Stomach (tissue), 9 donors: ENCODE data around the gene RFC5. TPM values are rescaled to one million over a fixed set of nuclear protein-coding genes. Genes with fewer than 3 reads are reported as not detected.

Experiments
- DNase-seq, 2 donors: peaks; one replicate each; pipeline versions ENCODE4 v3.0.0 to v3.0.0-alpha.2; 2013 to 2019
- H3K27ac ChIP-seq, 5 donors: fragments of 200-600 bp in 4 of 5; sonication (generic) in 4 of 5; one replicate each; pipeline ENCODE4 v1.5.1; 2013 to 2019; ENCODE audit warnings: mild to moderate bottlenecking in 1 of 5, moderate library complexity in 1 of 5
- H3K27me3 ChIP-seq, 3 donors: fragments of 200-600 bp; sonication (generic); one replicate each; pipeline ENCODE4 v1.5.1; 2017 to 2019; ENCODE audit warnings: mixed run types in 1 of 3
- H3K36me3 ChIP-seq, 4 donors: fragments of 200-600 bp; sonication (generic); 1 replicate in 3 of 4; 2 replicates in 1 of 4; pipeline ENCODE4 v1.5.1; 2016 to 2019
- H3K4me1 ChIP-seq, 4 donors: fragments of 200-600 bp; sonication (generic); one replicate each; pipeline ENCODE4 v1.5.1; 2016 to 2019
- H3K4me3 ChIP-seq, 4 donors: fragments of 200-600 bp; sonication (generic) in 3 of 4; one replicate each; pipeline ENCODE4 v1.5.1; 2016 to 2019; ENCODE audit warnings: mild to moderate bottlenecking in 1 of 4
- H3K9me3 ChIP-seq, 4 donors: fragments of 200-600 bp; sonication (generic); one replicate each; pipeline ENCODE4 v1.5.1; 2016 to 2019
- CTCF ChIP-seq, 7 experiments: fragments of 450-650 bp in 4 of 7; fragments of 200-600 bp in 3 of 7; sonication (generic) in 3 of 7; IDR thresholded peaks; one replicate each; pipeline ENCODE4 v1.5.1; 2016 to 2019; ENCODE audit warnings: antibody characterized with exemption in 7 of 7, control low read depth in 2 of 7, mild to moderate bottlenecking in 1 of 7
- EP300 ChIP-seq: sonication (generic); formaldehyde crosslinking; IDR thresholded peaks from one replicate; pipeline ENCODE4 v1.6.1; 2017; ENCODE audit warnings: antibody characterized with exemption
- POLR2A ChIP-seq, 4 donors: fragments of 450-650 bp; IDR thresholded peaks; one replicate each; pipeline ENCODE4 v1.6.1; 2016; ENCODE audit warnings: antibody characterized with exemption in 4 of 4, control low read depth in 2 of 4, mild to moderate bottlenecking in 1 of 4, moderate library complexity in 1 of 4
- POLR2AphosphoS5 ChIP-seq, 3 donors: sonication (generic); formaldehyde crosslinking; IDR thresholded peaks; one replicate each; pipeline ENCODE4 v1.6.1; 2016; ENCODE audit warnings: antibody characterized with exemption in 3 of 3
- WGBS, 5 donors: extraction: QIAGEN DNeasy Blood & Tissue Kit in 3 of 5; methylation state at CpG; one replicate each; pipeline versions ENCODE4 v1.1.5 to v1.1.7; 2013 to 2018; 5-methylcytosine and 5-hydroxymethylcytosine counted together
- intact Hi-C: fragments of 100-400 bp; cut with DNase I; formaldehyde crosslinking; loops from one replicate; pipeline ENCODE4 v1.15.1; 2023; ENCODE audit warnings: low total_unique reads
- polyA plus RNA-seq, 3 donors: library from polyadenylated mRNA; stranded (reverse); fragments of 200-250 nt; gene quantifications; one replicate each; pipeline ENCODE4 v1.2.3, GENCODE V29; 2013
- total RNA-seq, 5 donors: library from RNA; depleted of rRNA; stranded (reverse); fragments of >200 nt; gene quantifications; one replicate each; pipeline versions ENCODE4 v1.1.0 to v1.2.3, GENCODE V29; 2014 to 2016
- donor health status: healthy with polysubstance abuse.
- donor health status: Bipolar disorder and iron deficiency.
- donor health status: healthy.

RFC5 gene
- total and polyA plus RNA-seq, 8 donors: 1.3 to 238 (median 10.7) TPM; not detected in 1

GRCh38 chr12:118038137-118038536 is 21.6 kb downstream of the RFC5 start:
- H3K4me3 ChIP-seq: no peak overlapping the region
- DNase-seq: no peak
- H3K4me1 ChIP-seq: peaks cover 0 to 16% (median 7%) of the 10 kb centered on the region in 4 donors
- H3K27ac ChIP-seq: no peak overlapping the region
- peaks cover 83 to 100% (median 100%) of the 10 kb centered on the region in 4 donors for H3K36me3 ChIP-seq
- TF ChIP-seq CTCF (IDR thresholded peaks at IDR 0.05) (no peak), POLR2A (IDR thresholded peaks at IDR 0.05) (no peak), POLR2AphosphoS5 (IDR thresholded peaks at IDR 0.05) (no peak), EP300 (no peak)
- intact Hi-C loops: loop anchor here (10.0 kb wide), 1 partner anchor 163 kb away; no protein-coding TSS in a partner anchor
- H3K9me3 ChIP-seq: no peaks in the 10 kb centered on the region
- 61 to 73% (median 64%) methylated on average over 6 of the region's 6 CpGs for WGBS, 5 donors
- H3K27me3 ChIP-seq: no peaks in the 10 kb centered on the region

- no peak overlapping the region for H3K4me3 ChIP-seq
- TF ChIP-seq POLR2A (IDR thresholded peaks at IDR 0.05) (no peak), CTCF (IDR thresholded peaks at IDR 0.05) (no peak), POLR2AphosphoS5 (IDR thresholded peaks at IDR 0.05) (no peak), EP300 (no peak)
- 87 to 97% (median 93%) methylated on average over 4 of the region's 4 CpGs for WGBS, 5 donors
- H3K4me1 ChIP-seq: no peaks in the 10 kb centered on the region
- intact Hi-C loops: no loop called here
- H3K27me3 ChIP-seq: no peaks in the 10 kb centered on the region
- peaks cover 59 to 100% (median 96%) of the 10 kb centered on the region in 4 donors for H3K36me3 ChIP-seq
- no peaks in the 10 kb centered on the region for H3K9me3 ChIP-seq
- no peak for DNase-seq
- H3K27ac ChIP-seq: no peak overlapping the region
These were observed 25.6 kb downstream of the RFC5 start for GRCh38 chr12:118042091-118042490.

- DNase-seq: no peak
- Histone ChIP-seq H3K9me3 (no peaks in the 10 kb centered on the region), H3K4me1 (no peaks in the 10 kb centered on the region), H3K27ac (no peak overlapping the region), H3K36me3 (peaks cover 42 to 100% (median 93%) of the 10 kb centered on the region in 4 donors), H3K4me3 (no peak overlapping the region), H3K27me3 (no peaks in the 10 kb centered on the region)
- TF ChIP-seq POLR2A (IDR thresholded peaks at IDR 0.05): no peak
- TF ChIP-seq POLR2AphosphoS5 (IDR thresholded peaks at IDR 0.05): no peak
- TF ChIP-seq CTCF (IDR thresholded peaks at IDR 0.05): no peak
- no peak for TF ChIP-seq EP300
- intact Hi-C loops: no loop called here
- 74 to 86% (median 81%) methylated on average over 2 of the region's 2 CpGs for WGBS, 5 donors
These were observed 27.6 kb downstream of the RFC5 start for GRCh38 chr12:118044075-118044474.

- H3K36me3 ChIP-seq: peaks cover 41 to 100% (median 93%) of the 10 kb centered on the region in 4 donors
- 93 to 98% (median 96%) methylated on average over 8 of the region's 8 CpGs for WGBS, 5 donors
- intact Hi-C loops: no loop called here
These were observed 28.1 kb downstream of the RFC5 start for GRCh38 chr12:118044577-118044976.

More at GRCh38 chr12:118044577-118044976, 28.1 kb downstream of the RFC5 start:
- no peak for TF ChIP-seq EP300
- TF ChIP-seq POLR2AphosphoS5 (IDR thresholded peaks at IDR 0.05): no peak
- TF ChIP-seq POLR2A (IDR thresholded peaks at IDR 0.05): no peak
- no peak for TF ChIP-seq CTCF (IDR thresholded peaks at IDR 0.05)
- Histone ChIP-seq H3K4me3 (no peak overlapping the region), H3K27ac (no peak overlapping the region), H3K27me3 (no peaks in the 10 kb centered on the region), H3K4me1 (no peaks in the 10 kb centered on the region), H3K9me3 (no peaks in the 10 kb centered on the region)
- no peak for DNase-seq
